ENCODE results near the gene TIMM17A.

DNA sequence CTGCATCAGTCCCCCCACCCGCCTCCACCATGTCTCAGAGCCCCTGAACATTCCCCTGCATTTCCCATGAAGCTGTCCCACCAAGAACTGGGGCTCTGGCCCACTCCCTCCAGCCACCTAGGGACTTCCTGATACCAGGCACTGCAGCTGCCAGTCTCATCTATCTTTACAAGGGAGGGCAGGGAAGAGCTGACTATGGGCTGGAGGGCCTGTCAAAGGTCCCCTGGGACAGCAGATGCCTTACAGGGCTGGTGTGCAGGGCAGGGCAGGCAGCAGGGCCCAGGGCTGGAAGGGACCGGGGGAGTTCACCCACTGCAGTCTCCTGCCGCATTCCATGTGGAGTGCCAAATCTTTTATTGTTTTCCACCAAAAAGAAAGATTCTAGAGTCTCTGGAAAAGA, 49.0 kb upstream of the TIMM17A start:
- TF ChIP-seq, protein P1, sequence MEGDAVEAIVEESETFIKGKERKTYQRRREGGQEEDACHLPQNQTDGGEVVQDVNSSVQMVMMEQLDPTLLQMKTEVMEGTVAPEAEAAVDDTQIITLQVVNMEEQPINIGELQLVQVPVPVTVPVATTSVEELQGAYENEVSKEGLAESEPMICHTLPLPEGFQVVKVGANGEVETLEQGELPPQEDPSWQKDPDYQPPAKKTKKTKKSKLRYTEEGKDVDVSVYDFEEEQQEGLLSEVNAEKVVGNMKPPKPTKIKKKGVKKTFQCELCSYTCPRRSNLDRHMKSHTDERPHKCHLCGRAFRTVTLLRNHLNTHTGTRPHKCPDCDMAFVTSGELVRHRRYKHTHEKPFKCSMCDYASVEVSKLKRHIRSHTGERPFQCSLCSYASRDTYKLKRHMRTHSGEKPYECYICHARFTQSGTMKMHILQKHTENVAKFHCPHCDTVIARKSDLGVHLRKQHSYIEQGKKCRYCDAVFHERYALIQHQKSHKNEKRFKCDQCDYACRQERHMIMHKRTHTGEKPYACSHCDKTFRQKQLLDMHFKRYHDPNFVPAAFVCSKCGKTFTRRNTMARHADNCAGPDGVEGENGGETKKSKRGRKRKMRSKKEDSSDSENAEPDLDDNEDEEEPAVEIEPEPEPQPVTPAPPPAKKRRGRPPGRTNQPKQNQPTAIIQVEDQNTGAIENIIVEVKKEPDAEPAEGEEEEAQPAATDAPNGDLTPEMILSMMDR (IDR thresholded peaks at IDR 0.05): no peak
- TF ChIP-seq NFE2L1 (CRISPR knock-in tag; IDR thresholded peaks at IDR 0.05) (no peak), NFATC4 (CRISPR knock-in tag; IDR thresholded peaks at IDR 0.05) (no peak), GABPB1 (CRISPR knock-in tag; IDR thresholded peaks at IDR 0.05) (no peak), CREM (CRISPR knock-in tag; IDR thresholded peaks at IDR 0.05) (no peak), NR1H2 (CRISPR knock-in tag; IDR thresholded peaks at IDR 0.05) (no peak), CBFB (CRISPR knock-in tag; IDR thresholded peaks at IDR 0.05; ENCODE audit: low read depth) (no peak), ZNF121 (CRISPR knock-in tag; IDR thresholded peaks at IDR 0.05) (no peak), FOXP1 (CRISPR knock-in tag; IDR thresholded peaks at IDR 0.05; ENCODE audit: borderline replicate concordance) (no peak), MXD4 (CRISPR knock-in tag; IDR thresholded peaks at IDR 0.05; ENCODE audit: borderline replicate concordance) (no peak)
- TF ChIP-seq, protein P2, sequence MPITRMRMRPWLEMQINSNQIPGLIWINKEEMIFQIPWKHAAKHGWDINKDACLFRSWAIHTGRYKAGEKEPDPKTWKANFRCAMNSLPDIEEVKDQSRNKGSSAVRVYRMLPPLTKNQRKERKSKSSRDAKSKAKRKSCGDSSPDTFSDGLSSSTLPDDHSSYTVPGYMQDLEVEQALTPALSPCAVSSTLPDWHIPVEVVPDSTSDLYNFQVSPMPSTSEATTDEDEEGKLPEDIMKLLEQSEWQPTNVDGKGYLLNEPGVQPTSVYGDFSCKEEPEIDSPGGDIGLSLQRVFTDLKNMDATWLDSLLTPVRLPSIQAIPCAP (CRISPR knock-in tag; IDR thresholded peaks at IDR 0.05): no peak
- TF ChIP-seq, protein P3, sequence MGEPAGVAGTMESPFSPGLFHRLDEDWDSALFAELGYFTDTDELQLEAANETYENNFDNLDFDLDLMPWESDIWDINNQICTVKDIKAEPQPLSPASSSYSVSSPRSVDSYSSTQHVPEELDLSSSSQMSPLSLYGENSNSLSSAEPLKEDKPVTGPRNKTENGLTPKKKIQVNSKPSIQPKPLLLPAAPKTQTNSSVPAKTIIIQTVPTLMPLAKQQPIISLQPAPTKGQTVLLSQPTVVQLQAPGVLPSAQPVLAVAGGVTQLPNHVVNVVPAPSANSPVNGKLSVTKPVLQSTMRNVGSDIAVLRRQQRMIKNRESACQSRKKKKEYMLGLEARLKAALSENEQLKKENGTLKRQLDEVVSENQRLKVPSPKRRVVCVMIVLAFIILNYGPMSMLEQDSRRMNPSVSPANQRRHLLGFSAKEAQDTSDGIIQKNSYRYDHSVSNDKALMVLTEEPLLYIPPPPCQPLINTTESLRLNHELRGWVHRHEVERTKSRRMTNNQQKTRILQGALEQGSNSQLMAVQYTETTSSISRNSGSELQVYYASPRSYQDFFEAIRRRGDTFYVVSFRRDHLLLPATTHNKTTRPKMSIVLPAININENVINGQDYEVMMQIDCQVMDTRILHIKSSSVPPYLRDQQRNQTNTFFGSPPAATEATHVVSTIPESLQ (CRISPR knock-in tag; IDR thresholded peaks at IDR 0.05): no peak
- TF ChIP-seq, protein P4, sequence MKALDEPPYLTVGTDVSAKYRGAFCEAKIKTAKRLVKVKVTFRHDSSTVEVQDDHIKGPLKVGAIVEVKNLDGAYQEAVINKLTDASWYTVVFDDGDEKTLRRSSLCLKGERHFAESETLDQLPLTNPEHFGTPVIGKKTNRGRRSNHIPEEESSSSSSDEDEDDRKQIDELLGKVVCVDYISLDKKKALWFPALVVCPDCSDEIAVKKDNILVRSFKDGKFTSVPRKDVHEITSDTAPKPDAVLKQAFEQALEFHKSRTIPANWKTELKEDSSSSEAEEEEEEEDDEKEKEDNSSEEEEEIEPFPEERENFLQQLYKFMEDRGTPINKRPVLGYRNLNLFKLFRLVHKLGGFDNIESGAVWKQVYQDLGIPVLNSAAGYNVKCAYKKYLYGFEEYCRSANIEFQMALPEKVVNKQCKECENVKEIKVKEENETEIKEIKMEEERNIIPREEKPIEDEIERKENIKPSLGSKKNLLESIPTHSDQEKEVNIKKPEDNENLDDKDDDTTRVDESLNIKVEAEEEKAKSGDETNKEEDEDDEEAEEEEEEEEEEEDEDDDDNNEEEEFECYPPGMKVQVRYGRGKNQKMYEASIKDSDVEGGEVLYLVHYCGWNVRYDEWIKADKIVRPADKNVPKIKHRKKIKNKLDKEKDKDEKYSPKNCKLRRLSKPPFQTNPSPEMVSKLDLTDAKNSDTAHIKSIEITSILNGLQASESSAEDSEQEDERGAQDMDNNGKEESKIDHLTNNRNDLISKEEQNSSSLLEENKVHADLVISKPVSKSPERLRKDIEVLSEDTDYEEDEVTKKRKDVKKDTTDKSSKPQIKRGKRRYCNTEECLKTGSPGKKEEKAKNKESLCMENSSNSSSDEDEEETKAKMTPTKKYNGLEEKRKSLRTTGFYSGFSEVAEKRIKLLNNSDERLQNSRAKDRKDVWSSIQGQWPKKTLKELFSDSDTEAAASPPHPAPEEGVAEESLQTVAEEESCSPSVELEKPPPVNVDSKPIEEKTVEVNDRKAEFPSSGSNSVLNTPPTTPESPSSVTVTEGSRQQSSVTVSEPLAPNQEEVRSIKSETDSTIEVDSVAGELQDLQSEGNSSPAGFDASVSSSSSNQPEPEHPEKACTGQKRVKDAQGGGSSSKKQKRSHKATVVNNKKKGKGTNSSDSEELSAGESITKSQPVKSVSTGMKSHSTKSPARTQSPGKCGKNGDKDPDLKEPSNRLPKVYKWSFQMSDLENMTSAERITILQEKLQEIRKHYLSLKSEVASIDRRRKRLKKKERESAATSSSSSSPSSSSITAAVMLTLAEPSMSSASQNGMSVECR (CRISPR knock-in tag; IDR thresholded peaks at IDR 0.05; ENCODE audit: borderline replicate concordance): no peak
- TF ChIP-seq, protein P5, sequence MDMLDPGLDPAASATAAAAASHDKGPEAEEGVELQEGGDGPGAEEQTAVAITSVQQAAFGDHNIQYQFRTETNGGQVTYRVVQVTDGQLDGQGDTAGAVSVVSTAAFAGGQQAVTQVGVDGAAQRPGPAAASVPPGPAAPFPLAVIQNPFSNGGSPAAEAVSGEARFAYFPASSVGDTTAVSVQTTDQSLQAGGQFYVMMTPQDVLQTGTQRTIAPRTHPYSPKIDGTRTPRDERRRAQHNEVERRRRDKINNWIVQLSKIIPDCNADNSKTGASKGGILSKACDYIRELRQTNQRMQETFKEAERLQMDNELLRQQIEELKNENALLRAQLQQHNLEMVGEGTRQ (CRISPR knock-in tag; IDR thresholded peaks at IDR 0.05): no peak
